Neural cell (in vitro differentiated cells): ENCODE results near the gene PEX6. TPM values are rescaled to one million over a fixed set of nuclear protein-coding genes. Genes with fewer than 3 reads are reported as not detected.

ENCODE experiments used
- H2AFZ ChIP-seq: fragments of 200-600, 300-800 bp; sonication (generic), shearing (Covaris generic); 2 replicates; pipeline ENCODE4 v1.6.0; 2014; ENCODE audit warnings: low read depth, mild to moderate bottlenecking, antibody characterized with exemption, low read length, moderate library complexity
- H3F3A ChIP-seq: fragments of 200-600 bp; shearing (Covaris generic); 2 replicates; pipeline ENCODE4 v1.6.1; 2016; ENCODE audit warnings: mild to moderate bottlenecking, moderate library complexity, mixed read lengths, antibody characterized with exemption, low read length; ENCODE audit not compliant: insufficient read depth, poor library complexity, severe bottlenecking
- H3K27ac ChIP-seq: fragments of 200-600, 300-800 bp; sonication (generic), shearing (Covaris generic); 2 replicates; pipeline ENCODE4 v1.5.1; 2014; ENCODE audit warnings: mild to moderate bottlenecking, low read length, moderate library complexity
- H3K27me3 ChIP-seq: fragments of 300-800, 200-600 bp; sonication (generic), shearing (Covaris generic); 2 replicates; pipeline ENCODE4 v1.6.0; 2014; ENCODE audit warnings: mild to moderate bottlenecking, low read depth, low read length, moderate library complexity; ENCODE audit not compliant: insufficient read depth
- H3K36me3 ChIP-seq: fragments of 300-800, 200-600 bp; sonication (generic), shearing (Covaris generic); 2 replicates; pipeline ENCODE4 v1.5.1; 2014; ENCODE audit warnings: mild to moderate bottlenecking, antibody characterized with exemption, low read length, moderate library complexity; ENCODE audit not compliant: insufficient read depth
- H3K4me2 ChIP-seq: fragments of 300-800, 200-600 bp; sonication (generic), shearing (Covaris generic); 2 replicates; pipeline ENCODE4 v1.6.0; 2014; ENCODE audit warnings: mild to moderate bottlenecking, low read length
- H3K4me3 ChIP-seq: fragments of 300-800, 200-600 bp; sonication (generic), shearing (Covaris generic); 2 replicates; pipeline ENCODE4 v1.5.1; 2014; ENCODE audit warnings: mild to moderate bottlenecking, low read length, moderate library complexity
- H3K79me2 ChIP-seq: fragments of 200-600 bp; shearing (Covaris generic); replicated peaks from 2 replicates; pipeline ENCODE4 v1.6.0; 2014; ENCODE audit warnings: mild to moderate bottlenecking, low read length, moderate library complexity; ENCODE audit not compliant: insufficient read depth
- H3K9ac ChIP-seq: fragments of 300-800, 200-600 bp; sonication (generic), shearing (Covaris generic); 2 replicates; pipeline ENCODE4 v1.6.1; 2016; ENCODE audit warnings: mild to moderate bottlenecking, low read length, mixed read lengths
- H3K9me2 ChIP-seq: fragments of 200-600 bp; shearing (Covaris generic); 2 replicates; pipeline ENCODE4 v1.6.1; 2016; ENCODE audit warnings: mild to moderate bottlenecking, low read length, mixed read lengths; ENCODE audit not compliant: insufficient read depth
- H3K9me3 ChIP-seq: fragments of 200-600, 300-800 bp; sonication (generic), shearing (Covaris generic); 2 replicates; pipeline ENCODE4 v1.6.1; 2016; ENCODE audit warnings: mild to moderate bottlenecking, mixed run types, low read length, moderate library complexity, mixed read lengths
- H4K20me1 ChIP-seq: fragments of 200-600 bp; shearing (Covaris generic); 2 replicates; pipeline ENCODE4 v1.6.1; 2016; ENCODE audit warnings: mild to moderate bottlenecking, mixed run types; ENCODE audit not compliant: insufficient read depth
- EP300 ChIP-seq: fragments of 450-650 bp; conservative IDR thresholded peaks from 2 replicates; pipeline ENCODE4 v1.6.1; 2014; ENCODE audit warnings: antibody characterized with exemption, mild to moderate bottlenecking, moderate library complexity; ENCODE audit not compliant: poor library complexity, severe bottlenecking
- EZH2 ChIP-seq: fragments of 200-600, 300-800 bp; shearing (Covaris generic), sonication (generic); IDR thresholded peaks from 2 replicates; pipeline ENCODE4 v1.6.1; 2014; ENCODE audit warnings: antibody characterized with exemption, low read length, borderline replicate concordance, mild to moderate bottlenecking; ENCODE audit not compliant: insufficient read depth, poor library complexity, severe bottlenecking
- MXI1 ChIP-seq: fragments of 450-650 bp; conservative IDR thresholded peaks from 2 replicates; pipeline ENCODE4 v1.6.1; 2014; ENCODE audit warnings: antibody characterized with exemption, mild to moderate bottlenecking; ENCODE audit not compliant: poor library complexity, severe bottlenecking
- POLR2AphosphoS5 ChIP-seq: IDR thresholded peaks from 2 replicates; pipeline ENCODE4 v1.6.1; 2012
- RAD21 ChIP-seq: fragments of 450-650 bp; conservative IDR thresholded peaks from 2 replicates; pipeline ENCODE4 v1.6.1; 2014; ENCODE audit warnings: antibody characterized with exemption, mild to moderate bottlenecking, moderate library complexity
- SMC3 ChIP-seq: fragments of 450-650 bp; conservative IDR thresholded peaks from 2 replicates; pipeline ENCODE4 v1.6.1; 2014; ENCODE audit warnings: antibody characterized with exemption, mild to moderate bottlenecking, moderate library complexity; ENCODE audit not compliant: poor library complexity
- TAF1 ChIP-seq: IDR thresholded peaks from 2 replicates; pipeline ENCODE4 v1.6.1; 2012; ENCODE audit warnings: low read depth
- polyA plus RNA-seq: library from polyadenylated mRNA; depleted of rRNA; stranded (reverse); fragments of >200 nt; gene quantifications from 2 replicates; pipeline ENCODE4 v1.2.3, GENCODE V29; 2014
- TF ChIP-seq, protein P1 (sequence below): fragments of 450-650 bp; IDR thresholded peaks from 2 replicates; pipeline ENCODE4 v1.5.1; 2014; ENCODE audit warnings: antibody characterized with exemption, mild to moderate bottlenecking, moderate library complexity; ENCODE audit not compliant: poor library complexity, severe bottlenecking
- TF ChIP-seq, protein P2 (sequence below): IDR thresholded peaks from 2 replicates; pipeline ENCODE4 v1.6.1; 2012; ENCODE audit warnings: borderline replicate concordance

The PEX6 gene
- polyA plus RNA-seq, 1 donor from 2014 or later, result 20.4 TPM

DNA sequence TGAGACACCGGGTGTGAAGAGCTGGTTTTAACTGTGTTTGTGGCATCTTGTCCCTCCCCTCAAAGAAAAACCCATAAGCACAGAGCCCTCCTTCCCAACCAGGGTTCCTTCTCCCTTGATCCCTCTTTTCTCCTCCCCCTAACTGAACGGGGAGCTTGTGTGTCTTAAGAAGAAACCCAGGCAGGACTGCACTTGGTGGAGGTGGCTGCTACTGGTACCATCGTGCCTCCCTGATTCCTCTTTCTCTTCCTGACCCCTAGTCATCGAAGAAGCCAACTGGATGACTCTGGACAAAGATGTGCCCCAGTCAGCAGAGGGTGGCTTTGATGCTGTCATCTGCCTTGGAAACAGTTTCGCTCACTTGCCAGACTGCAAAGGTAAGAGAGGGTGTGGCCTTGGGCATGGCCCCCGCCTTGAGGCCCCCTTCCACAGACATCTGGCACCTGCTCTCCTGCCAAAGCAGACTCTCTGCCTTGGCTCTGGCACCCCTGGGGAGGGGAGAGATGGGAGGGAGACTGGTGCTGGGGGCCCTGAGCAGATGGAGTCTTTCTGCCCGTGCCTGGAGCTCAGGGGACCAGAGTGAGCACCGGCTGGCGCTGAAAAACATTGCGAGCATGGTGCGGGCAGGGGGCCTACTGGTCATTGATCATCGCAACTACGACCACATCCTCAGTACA lies 16.3 kb downstream of the PEX6 start:
- Histone ChIP-seq H3K4me2 (no peak overlapping the region), H3K27ac (no peak overlapping the region), H4K20me1 (no peaks in the 10 kb centered on the region), H2AFZ (no peak overlapping the region), H3K9ac (no peak overlapping the region), H3F3A (no peaks in the 10 kb centered on the region), H3K9me2 (no peaks in the 10 kb centered on the region), H3K9me3 (no peaks in the 10 kb centered on the region), H3K36me3 (no peaks in the 10 kb centered on the region), H3K79me2 (no peaks in the 10 kb centered on the region), H3K27me3 (peaks cover 27% of the 10 kb centered on the region), H3K4me3 (no peak overlapping the region)
- no peak for TF ChIP-seq POLR2AphosphoS5
- no peak for TF ChIP-seq MXI1
- TF ChIP-seq EZH2, result no peak
- TF ChIP-seq RAD21, result no peak
- TF ChIP-seq, protein P1, sequence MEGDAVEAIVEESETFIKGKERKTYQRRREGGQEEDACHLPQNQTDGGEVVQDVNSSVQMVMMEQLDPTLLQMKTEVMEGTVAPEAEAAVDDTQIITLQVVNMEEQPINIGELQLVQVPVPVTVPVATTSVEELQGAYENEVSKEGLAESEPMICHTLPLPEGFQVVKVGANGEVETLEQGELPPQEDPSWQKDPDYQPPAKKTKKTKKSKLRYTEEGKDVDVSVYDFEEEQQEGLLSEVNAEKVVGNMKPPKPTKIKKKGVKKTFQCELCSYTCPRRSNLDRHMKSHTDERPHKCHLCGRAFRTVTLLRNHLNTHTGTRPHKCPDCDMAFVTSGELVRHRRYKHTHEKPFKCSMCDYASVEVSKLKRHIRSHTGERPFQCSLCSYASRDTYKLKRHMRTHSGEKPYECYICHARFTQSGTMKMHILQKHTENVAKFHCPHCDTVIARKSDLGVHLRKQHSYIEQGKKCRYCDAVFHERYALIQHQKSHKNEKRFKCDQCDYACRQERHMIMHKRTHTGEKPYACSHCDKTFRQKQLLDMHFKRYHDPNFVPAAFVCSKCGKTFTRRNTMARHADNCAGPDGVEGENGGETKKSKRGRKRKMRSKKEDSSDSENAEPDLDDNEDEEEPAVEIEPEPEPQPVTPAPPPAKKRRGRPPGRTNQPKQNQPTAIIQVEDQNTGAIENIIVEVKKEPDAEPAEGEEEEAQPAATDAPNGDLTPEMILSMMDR, result no peak

DNA sequence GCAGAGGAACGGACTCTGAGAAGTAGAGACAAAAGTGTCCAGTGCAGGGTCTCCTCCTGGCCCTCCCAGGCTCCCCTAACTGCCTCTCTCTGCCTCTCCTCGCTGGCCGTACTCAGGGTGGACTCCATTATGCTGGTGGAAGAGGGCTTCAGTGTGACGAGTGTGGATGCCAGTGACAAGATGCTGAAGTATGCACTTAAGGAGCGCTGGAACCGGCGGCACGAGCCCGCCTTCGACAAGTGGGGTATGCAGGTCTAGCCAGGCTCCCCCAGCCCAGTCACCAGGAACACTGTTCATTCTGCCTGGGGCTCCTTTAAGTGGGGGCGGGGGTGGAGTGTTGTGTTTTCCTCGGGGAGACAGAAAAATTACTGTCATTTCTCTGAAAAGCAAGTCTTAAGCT lies 16.9 kb downstream of the PEX6 start:
- H2AFZ ChIP-seq, result no peak overlapping the region
- TF ChIP-seq, protein P2, sequence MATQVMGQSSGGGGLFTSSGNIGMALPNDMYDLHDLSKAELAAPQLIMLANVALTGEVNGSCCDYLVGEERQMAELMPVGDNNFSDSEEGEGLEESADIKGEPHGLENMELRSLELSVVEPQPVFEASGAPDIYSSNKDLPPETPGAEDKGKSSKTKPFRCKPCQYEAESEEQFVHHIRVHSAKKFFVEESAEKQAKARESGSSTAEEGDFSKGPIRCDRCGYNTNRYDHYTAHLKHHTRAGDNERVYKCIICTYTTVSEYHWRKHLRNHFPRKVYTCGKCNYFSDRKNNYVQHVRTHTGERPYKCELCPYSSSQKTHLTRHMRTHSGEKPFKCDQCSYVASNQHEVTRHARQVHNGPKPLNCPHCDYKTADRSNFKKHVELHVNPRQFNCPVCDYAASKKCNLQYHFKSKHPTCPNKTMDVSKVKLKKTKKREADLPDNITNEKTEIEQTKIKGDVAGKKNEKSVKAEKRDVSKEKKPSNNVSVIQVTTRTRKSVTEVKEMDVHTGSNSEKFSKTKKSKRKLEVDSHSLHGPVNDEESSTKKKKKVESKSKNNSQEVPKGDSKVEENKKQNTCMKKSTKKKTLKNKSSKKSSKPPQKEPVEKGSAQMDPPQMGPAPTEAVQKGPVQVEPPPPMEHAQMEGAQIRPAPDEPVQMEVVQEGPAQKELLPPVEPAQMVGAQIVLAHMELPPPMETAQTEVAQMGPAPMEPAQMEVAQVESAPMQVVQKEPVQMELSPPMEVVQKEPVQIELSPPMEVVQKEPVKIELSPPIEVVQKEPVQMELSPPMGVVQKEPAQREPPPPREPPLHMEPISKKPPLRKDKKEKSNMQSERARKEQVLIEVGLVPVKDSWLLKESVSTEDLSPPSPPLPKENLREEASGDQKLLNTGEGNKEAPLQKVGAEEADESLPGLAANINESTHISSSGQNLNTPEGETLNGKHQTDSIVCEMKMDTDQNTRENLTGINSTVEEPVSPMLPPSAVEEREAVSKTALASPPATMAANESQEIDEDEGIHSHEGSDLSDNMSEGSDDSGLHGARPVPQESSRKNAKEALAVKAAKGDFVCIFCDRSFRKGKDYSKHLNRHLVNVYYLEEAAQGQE, result no peak
- no peak for TF ChIP-seq EZH2
- no peak for TF ChIP-seq MXI1
- TF ChIP-seq, protein P1, result no peak
- no peak for TF ChIP-seq EP300
- no peak for TF ChIP-seq RAD21
- TF ChIP-seq POLR2AphosphoS5, result no peak
- no peak for TF ChIP-seq TAF1
- no peak for TF ChIP-seq SMC3

More for the DNA sequence above, 16.9 kb downstream of the PEX6 start:
- H3K9me3 ChIP-seq, result no peaks in the 10 kb centered on the region
- H3K27me3 ChIP-seq, result peaks cover 27% of the 10 kb centered on the region
- no peaks in the 10 kb centered on the region for H3F3A ChIP-seq
- no peak overlapping the region for H3K27ac ChIP-seq
- H3K9ac ChIP-seq, result no peak overlapping the region
- H3K9me2 ChIP-seq, result no peaks in the 10 kb centered on the region
- H4K20me1 ChIP-seq, result no peaks in the 10 kb centered on the region
- H3K36me3 ChIP-seq, result no peaks in the 10 kb centered on the region
- no peak overlapping the region for H3K4me2 ChIP-seq
- H3K79me2 ChIP-seq, result no peaks in the 10 kb centered on the region
- no peak overlapping the region for H3K4me3 ChIP-seq
